Natural killer cell (primary cell): ENCODE data around the gene TPM4. TPM values are rescaled to one million over a fixed set of nuclear protein-coding genes. Genes with fewer than 3 reads are reported as not detected.

Experiments used
- ATAC-seq, 3 donors: fragments of 150-1000 bp in 2 of 3; fragments of 200-7000 bp in 1 of 3; cut with Tn5 transposase; 1 replicate in 1 of 3; 2 replicates in 2 of 3; pipeline ENCODE4 v1.10.0; 2021; ENCODE audit warnings: mild to moderate bottlenecking in 2 of 3, moderate library complexity in 2 of 3
- DNase-seq, 2 donors: peaks; one replicate each; pipeline versions ENCODE4 v3.0.0 to v3.0.0-alpha.2; 2013 to 2021; ENCODE audit warnings: mixed read lengths in 1 of 2
- H3K27ac ChIP-seq: one replicate; pipeline ENCODE4 v1.5.1; 2013; ENCODE audit warnings: mild to moderate bottlenecking, low read length
- H3K27me3 ChIP-seq: one replicate; pipeline ENCODE4 v1.6.1; 2013; ENCODE audit warnings: low read length; ENCODE audit not compliant: control insufficient read depth, insufficient read depth
- H3K36me3 ChIP-seq: one replicate; pipeline ENCODE4 v1.6.1; 2013; ENCODE audit warnings: low read length; ENCODE audit not compliant: control insufficient read depth, insufficient read depth
- H3K4me1 ChIP-seq: one replicate; pipeline ENCODE4 v1.6.1; 2013; ENCODE audit warnings: low read length; ENCODE audit not compliant: control insufficient read depth, insufficient read depth
- H3K4me3 ChIP-seq: one replicate; pipeline ENCODE4 v1.5.1; 2013; ENCODE audit warnings: low read length
- H3K9me3 ChIP-seq: one replicate; pipeline ENCODE4 v1.6.1; 2013; ENCODE audit warnings: low read length; ENCODE audit not compliant: control insufficient read depth, insufficient read depth
- H3K27ac Mint-ChIP-seq, 2 donors: one replicate each; pipeline ENCODE4 v1.8.0; 2022; ENCODE audit warnings: mild to moderate bottlenecking in 2 of 2, mixed read lengths in 2 of 2, moderate library complexity in 1 of 2
- H3K27me3 Mint-ChIP-seq, 2 donors: one replicate each; pipeline ENCODE4 v1.8.0; 2022; ENCODE audit warnings: low read depth in 2 of 2, mixed read lengths in 2 of 2
- H3K36me3 Mint-ChIP-seq: one replicate; pipeline ENCODE4 v1.8.0; 2022; ENCODE audit warnings: mixed read lengths
- H3K4me1 Mint-ChIP-seq, 2 donors: one replicate each; pipeline ENCODE4 v1.8.0; 2022; ENCODE audit warnings: mixed read lengths in 2 of 2
- H3K4me3 Mint-ChIP-seq: one replicate; pipeline ENCODE4 v1.8.0; 2022; ENCODE audit warnings: mild to moderate bottlenecking, moderate library complexity, mixed read lengths
- H3K9me3 Mint-ChIP-seq, 2 donors: one replicate each; pipeline ENCODE4 v1.8.0; 2022; ENCODE audit warnings: mixed read lengths in 2 of 2
- CTCF ChIP-seq: fragments of 200-600 bp; IDR thresholded peaks from one replicate; pipeline ENCODE4 v1.8.0; 2022; ENCODE audit warnings: antibody characterized with exemption
- WGBS: methylation state at CpG from one replicate; pipeline ENCODE4 v1.1.7; 2013; ENCODE audit warnings: missing lambda C conversion rate; ENCODE audit not compliant: insufficient coverage; 5-methylcytosine and 5-hydroxymethylcytosine counted together
- intact Hi-C: fragments of 100-400 bp; cut with micrococcal nuclease; formaldehyde crosslinking; loops from one replicate; pipeline ENCODE4 v1.14.2; 2022
- total RNA-seq, 4 donors: library from RNA; stranded (reverse); fragments of 120-200 nt in 1 of 4; gene quantifications; one replicate each; pipeline versions ENCODE4 v1.2.3 to v1.2.4, GENCODE V29; 2013 to 2022

TPM4 gene
- total RNA-seq, 3 donors from 2014 or later (not counting 1 experiment from before 2014, with no cell fraction given), result 239 to 283 (median 266) TPM

DNA sequence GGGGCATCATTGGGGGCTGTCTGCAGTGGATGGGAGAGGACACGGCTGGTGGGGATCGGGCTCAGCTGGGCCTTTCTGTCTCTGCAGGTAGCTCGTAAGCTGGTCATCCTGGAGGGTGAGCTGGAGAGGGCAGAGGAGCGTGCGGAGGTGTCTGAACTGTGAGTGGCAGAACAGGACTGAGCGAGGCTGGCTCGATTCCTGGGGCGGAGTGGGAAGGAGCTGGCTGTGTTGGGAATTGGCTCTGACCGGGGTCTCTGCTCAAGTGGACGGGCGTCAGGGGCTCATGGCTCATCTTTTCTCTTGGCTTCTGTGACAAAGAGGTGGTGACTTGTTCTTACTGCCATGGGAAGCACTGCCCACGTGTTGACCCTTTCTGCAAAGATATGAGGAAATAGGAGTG is 11.6 kb downstream of the TPM4 start:
- intact Hi-C loops, result no loop called here
- no peak for TF ChIP-seq CTCF
- H3K27me3 ChIP-seq, result no peaks in the 10 kb centered on the region
- H3K27ac ChIP-seq, result no peak overlapping the region
- no peaks in the 10 kb centered on the region for H3K27me3 Mint-ChIP-seq
- H3K4me1 ChIP-seq, result peaks cover 45% of the 10 kb centered on the region
- no peak overlapping the region for H3K4me3 Mint-ChIP-seq
- H3K9me3 ChIP-seq, result no peaks in the 10 kb centered on the region
- H3K9me3 Mint-ChIP-seq, result no peaks in the 10 kb centered on the region
- no peak for DNase-seq
- ATAC-seq, result no peak
- peak overlapping the region in 1 of 2 donors; percentile 43 for H3K27ac Mint-ChIP-seq
- peaks cover 5% of the 10 kb centered on the region for H3K36me3 Mint-ChIP-seq
- 93% methylated on average over 12 of the region's 12 CpGs for WGBS
- H3K4me1 Mint-ChIP-seq, result peaks cover 33 to 59% of the 10 kb centered on the region in 2 donors
- peaks cover 88% of the 10 kb centered on the region for H3K36me3 ChIP-seq
- no peak overlapping the region for H3K4me3 ChIP-seq

DNA sequence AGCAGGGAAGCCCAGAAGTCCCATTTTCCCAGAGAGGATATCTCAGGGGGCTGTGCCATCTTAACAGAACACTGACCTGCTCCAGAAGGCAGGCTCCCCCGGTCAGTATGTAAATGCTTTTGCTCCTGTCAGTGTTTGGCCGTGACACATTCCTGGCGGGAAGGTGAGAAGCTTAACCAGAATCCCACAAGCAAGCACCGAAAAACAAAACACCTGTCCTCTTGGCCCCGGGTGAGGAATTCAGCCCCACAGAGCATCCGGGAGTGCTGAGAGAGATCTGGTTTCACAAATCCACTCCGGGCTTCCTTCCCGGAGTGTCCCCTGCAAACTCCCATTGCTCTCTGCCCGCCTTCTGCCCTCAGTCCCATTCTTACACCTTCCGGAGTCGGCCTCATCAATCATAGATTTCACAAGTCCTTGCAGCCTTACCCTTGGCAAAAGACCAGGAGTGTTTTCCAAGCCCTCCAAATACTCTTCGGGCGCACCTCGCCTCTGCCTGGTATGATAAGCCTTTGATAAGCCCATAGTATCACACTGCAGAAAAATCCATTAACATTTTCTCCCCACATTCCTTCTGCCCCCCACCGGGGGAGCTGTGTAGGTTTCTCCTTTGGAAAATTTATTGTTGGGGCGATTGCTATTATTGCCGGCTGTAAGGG is 12.2 kb downstream of the TPM4 start:
- Mint-ChIP-seq H3K4me1 (peaks cover 29 to 57% of the 10 kb centered on the region in 2 donors), H3K27ac (peak overlapping the region in 1 of 2 donors; percentile 65), H3K9me3 (no peaks in the 10 kb centered on the region), H3K4me3 (peak overlapping the region; percentile 6), H3K27me3 (no peaks in the 10 kb centered on the region), H3K36me3 (peaks cover 10% of the 10 kb centered on the region)
- intact Hi-C loops, result no loop called here
- no peaks in the 10 kb centered on the region for H3K9me3 ChIP-seq
- H3K4me3 ChIP-seq, result no peak overlapping the region
- 98% methylated on average over 17 of the region's 17 CpGs for WGBS
- H3K36me3 ChIP-seq, result peaks cover 88% of the 10 kb centered on the region
- DNase-seq (no peak), ATAC-seq (no peak)
- no peak overlapping the region for H3K27ac ChIP-seq
- TF ChIP-seq CTCF, result no peak
- H3K27me3 ChIP-seq, result no peaks in the 10 kb centered on the region
- H3K4me1 ChIP-seq, result peaks cover 39% of the 10 kb centered on the region

GRCh38 chr19:16089010-16089846 is 12.9 kb downstream of the TPM4 start:
- peaks cover 10% of the 10 kb centered on the region for H3K36me3 Mint-ChIP-seq
- Histone ChIP-seq H3K4me3 (no peak overlapping the region), H3K36me3 (peaks cover 89% of the 10 kb centered on the region), H3K4me1 (peaks cover 32% of the 10 kb centered on the region), H3K27me3 (no peaks in the 10 kb centered on the region), H3K27ac (no peak overlapping the region), H3K9me3 (no peaks in the 10 kb centered on the region)
- WGBS, result 90% methylated on average over 10 of the region's 10 CpGs
- intact Hi-C loops, result no loop called here
- DNase-seq (no peak), ATAC-seq (no peak)
- H3K4me3 Mint-ChIP-seq, result peak overlapping the region; percentile 6
- no peak for TF ChIP-seq CTCF
- peak overlapping the region in 1 of 2 donors; percentile 65 for H3K27ac Mint-ChIP-seq
- H3K4me1 Mint-ChIP-seq, result peaks cover 23 to 52% of the 10 kb centered on the region in 2 donors
- no peaks in the 10 kb centered on the region for H3K9me3 Mint-ChIP-seq
- no peaks in the 10 kb centered on the region for H3K27me3 Mint-ChIP-seq
